GM23338 (cell line): Measurements from ENCODE around the gene KCNQ5.

Experiments used
- CREB1 ChIP-seq: fragments of 250-450 bp; sonication (Bioruptor Pico); IDR thresholded peaks from 2 replicates; pipeline ENCODE4 v1.5.0; 2020; ENCODE audit warnings: low read depth, mild to moderate bottlenecking, moderate library complexity
- ETS1 ChIP-seq: IDR thresholded peaks from 2 replicates; pipeline ENCODE4 v1.6.1; 2016; ENCODE audit warnings: antibody characterized with exemption
- EZH2 ChIP-seq: fragments of 200-600 bp; sonication (generic); IDR thresholded peaks from one replicate; pipeline ENCODE4 v1.8.0; 2017; ENCODE audit warnings: antibody characterized with exemption, mild to moderate bottlenecking, low read depth; ENCODE audit not compliant: unreplicated experiment
- EZH2phosphoT487 ChIP-seq: fragments of 200-600 bp; sonication (generic); IDR thresholded peaks from one replicate; pipeline ENCODE4 v1.8.1; 2018; ENCODE audit warnings: antibody characterized with exemption; ENCODE audit not compliant: unreplicated experiment
- JUNB ChIP-seq: IDR thresholded peaks from one replicate; pipeline ENCODE4 v1.6.1; 2016; ENCODE audit warnings: antibody characterized with exemption; ENCODE audit not compliant: unreplicated experiment
- NANOG ChIP-seq: IDR thresholded peaks from 2 replicates; pipeline ENCODE4 v1.6.1; 2016; ENCODE audit warnings: antibody characterized with exemption, borderline replicate concordance
- POLR2AphosphoS5 ChIP-seq: IDR thresholded peaks from 2 replicates; pipeline ENCODE4 v1.6.1; 2016; ENCODE audit warnings: antibody characterized with exemption, low read depth
- STAT1 ChIP-seq: IDR thresholded peaks from one replicate; pipeline ENCODE4 v1.6.1; 2016; ENCODE audit warnings: antibody characterized with exemption; ENCODE audit not compliant: unreplicated experiment
- ZNF114 ChIP-seq: fragments of 250-450 bp; sonication (Bioruptor Pico); IDR thresholded peaks from 2 replicates; pipeline ENCODE4 v1.5.0; 2020; ENCODE audit warnings: mild to moderate bottlenecking, moderate library complexity
- TF ChIP-seq, protein P1 (sequence below), 2 experiments: fragments of 200-600 bp in 1 of 2; sonication (generic) in 1 of 2; conservative IDR thresholded peaks; 2 replicates each; pipeline versions ENCODE4 v1.5.1 to v1.6.1; 2016 to 2017; ENCODE audit warnings: antibody characterized with exemption in 2 of 2, low read depth in 2 of 2, mild to moderate bottlenecking in 2 of 2, moderate library complexity in 1 of 2
- TF ChIP-seq, protein P2 (sequence below): IDR thresholded peaks from one replicate; pipeline ENCODE4 v1.6.1; 2018; ENCODE audit warnings: antibody characterized with exemption; ENCODE audit not compliant: unreplicated experiment

DNA sequence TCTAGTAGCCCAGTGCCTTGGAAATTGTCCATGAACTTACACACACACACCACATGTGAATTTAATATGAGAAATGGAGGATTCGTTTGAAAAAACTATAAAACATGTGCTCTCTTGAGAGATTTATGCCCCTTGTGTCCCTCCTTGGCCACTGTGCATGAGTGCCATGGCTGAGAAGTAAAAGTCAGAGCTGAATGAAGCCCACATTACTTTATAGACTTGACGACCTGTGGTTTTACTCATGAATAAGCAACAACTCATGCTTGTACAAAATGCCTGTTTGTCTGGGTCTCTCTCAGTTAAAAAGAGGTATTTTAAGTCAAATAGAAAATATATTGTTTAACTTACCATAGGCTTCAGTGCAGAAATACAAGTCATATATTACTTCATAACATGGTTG is 102.7 kb downstream of the KCNQ5 start:
- TF ChIP-seq, protein P1, sequence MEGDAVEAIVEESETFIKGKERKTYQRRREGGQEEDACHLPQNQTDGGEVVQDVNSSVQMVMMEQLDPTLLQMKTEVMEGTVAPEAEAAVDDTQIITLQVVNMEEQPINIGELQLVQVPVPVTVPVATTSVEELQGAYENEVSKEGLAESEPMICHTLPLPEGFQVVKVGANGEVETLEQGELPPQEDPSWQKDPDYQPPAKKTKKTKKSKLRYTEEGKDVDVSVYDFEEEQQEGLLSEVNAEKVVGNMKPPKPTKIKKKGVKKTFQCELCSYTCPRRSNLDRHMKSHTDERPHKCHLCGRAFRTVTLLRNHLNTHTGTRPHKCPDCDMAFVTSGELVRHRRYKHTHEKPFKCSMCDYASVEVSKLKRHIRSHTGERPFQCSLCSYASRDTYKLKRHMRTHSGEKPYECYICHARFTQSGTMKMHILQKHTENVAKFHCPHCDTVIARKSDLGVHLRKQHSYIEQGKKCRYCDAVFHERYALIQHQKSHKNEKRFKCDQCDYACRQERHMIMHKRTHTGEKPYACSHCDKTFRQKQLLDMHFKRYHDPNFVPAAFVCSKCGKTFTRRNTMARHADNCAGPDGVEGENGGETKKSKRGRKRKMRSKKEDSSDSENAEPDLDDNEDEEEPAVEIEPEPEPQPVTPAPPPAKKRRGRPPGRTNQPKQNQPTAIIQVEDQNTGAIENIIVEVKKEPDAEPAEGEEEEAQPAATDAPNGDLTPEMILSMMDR (conservative IDR thresholded peaks at IDR 0.05; ENCODE audit: low read depth in 2 of 2), result no peak
- no peak for TF ChIP-seq EZH2
- TF ChIP-seq POLR2AphosphoS5, result no peak
- no peak for TF ChIP-seq EZH2phosphoT487
- TF ChIP-seq, protein P2, sequence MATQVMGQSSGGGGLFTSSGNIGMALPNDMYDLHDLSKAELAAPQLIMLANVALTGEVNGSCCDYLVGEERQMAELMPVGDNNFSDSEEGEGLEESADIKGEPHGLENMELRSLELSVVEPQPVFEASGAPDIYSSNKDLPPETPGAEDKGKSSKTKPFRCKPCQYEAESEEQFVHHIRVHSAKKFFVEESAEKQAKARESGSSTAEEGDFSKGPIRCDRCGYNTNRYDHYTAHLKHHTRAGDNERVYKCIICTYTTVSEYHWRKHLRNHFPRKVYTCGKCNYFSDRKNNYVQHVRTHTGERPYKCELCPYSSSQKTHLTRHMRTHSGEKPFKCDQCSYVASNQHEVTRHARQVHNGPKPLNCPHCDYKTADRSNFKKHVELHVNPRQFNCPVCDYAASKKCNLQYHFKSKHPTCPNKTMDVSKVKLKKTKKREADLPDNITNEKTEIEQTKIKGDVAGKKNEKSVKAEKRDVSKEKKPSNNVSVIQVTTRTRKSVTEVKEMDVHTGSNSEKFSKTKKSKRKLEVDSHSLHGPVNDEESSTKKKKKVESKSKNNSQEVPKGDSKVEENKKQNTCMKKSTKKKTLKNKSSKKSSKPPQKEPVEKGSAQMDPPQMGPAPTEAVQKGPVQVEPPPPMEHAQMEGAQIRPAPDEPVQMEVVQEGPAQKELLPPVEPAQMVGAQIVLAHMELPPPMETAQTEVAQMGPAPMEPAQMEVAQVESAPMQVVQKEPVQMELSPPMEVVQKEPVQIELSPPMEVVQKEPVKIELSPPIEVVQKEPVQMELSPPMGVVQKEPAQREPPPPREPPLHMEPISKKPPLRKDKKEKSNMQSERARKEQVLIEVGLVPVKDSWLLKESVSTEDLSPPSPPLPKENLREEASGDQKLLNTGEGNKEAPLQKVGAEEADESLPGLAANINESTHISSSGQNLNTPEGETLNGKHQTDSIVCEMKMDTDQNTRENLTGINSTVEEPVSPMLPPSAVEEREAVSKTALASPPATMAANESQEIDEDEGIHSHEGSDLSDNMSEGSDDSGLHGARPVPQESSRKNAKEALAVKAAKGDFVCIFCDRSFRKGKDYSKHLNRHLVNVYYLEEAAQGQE, result no peak
- no peak for TF ChIP-seq NANOG
- no peak for TF ChIP-seq CREB1 (CRISPR knock-in tag)
- no peak for TF ChIP-seq ZNF114 (CRISPR knock-in tag)
- no peak for TF ChIP-seq STAT1
- no peak for TF ChIP-seq JUNB
- no peak for TF ChIP-seq ETS1
